ENCODE data around the gene SEMA7A.
A peak's percentile ranks its signal among the peaks of the same experiment; 100 is the strongest.

The SEMA7A gene

DNA sequence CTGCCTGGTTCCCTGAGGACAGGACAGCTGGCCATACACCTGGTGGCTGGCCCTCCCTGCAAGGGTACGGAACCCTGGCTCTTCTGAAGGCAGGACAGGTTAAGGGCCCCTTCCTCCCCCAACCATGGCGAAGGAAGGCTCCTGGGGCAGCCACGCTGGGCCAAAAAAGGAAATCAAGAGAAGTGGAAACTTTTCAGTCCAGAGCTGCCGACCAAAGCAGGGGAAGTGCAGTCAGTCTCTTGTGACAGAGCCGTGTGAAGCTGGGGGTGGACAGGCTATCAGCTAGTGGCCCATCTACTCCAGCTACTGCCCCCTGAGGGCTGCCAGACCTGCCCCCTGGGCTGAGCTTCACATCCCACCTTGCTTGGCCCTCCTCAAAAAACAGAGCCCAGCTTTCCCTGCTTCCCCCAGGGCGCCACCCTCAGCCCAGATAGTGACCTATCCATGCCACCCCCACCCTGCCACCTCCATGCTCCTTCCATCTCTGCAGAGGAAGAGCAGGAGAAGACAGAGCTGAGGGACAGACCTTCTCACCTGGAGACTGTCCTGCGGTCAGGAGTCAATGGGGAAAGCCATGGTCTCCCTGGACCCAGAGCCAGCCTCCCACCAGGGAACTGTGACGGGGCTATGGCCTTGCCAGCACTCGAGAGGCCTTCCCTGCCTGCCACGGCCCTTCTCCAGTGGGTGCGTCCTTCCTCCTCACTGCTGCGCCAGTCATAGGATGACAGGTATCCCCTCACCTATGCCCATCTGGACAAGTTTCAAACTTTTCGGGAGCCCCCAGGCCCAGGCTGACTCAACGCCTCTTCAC is 4.6 kb downstream of the SEMA7A start:
- DNase-seq, result no peak

DNA sequence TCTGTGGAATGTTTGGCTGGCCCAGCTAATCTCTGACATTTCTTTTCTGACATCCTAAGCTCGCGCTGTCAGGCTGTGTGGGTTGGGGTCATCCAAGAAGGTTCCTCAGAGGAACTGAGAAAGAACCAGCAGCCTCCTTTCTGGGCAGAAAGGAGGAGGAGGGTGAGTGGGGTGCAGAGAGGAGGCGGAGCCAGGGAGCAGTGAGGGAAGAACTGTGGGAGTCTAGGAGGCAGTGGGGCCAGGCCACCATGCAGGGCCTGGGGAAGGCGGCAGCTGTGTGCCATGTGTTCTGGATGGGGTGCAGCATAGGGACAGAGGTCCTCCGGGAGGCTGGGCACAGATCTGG is 5.3 kb downstream of the SEMA7A start:
- DNase-seq, result no peak

DNA sequence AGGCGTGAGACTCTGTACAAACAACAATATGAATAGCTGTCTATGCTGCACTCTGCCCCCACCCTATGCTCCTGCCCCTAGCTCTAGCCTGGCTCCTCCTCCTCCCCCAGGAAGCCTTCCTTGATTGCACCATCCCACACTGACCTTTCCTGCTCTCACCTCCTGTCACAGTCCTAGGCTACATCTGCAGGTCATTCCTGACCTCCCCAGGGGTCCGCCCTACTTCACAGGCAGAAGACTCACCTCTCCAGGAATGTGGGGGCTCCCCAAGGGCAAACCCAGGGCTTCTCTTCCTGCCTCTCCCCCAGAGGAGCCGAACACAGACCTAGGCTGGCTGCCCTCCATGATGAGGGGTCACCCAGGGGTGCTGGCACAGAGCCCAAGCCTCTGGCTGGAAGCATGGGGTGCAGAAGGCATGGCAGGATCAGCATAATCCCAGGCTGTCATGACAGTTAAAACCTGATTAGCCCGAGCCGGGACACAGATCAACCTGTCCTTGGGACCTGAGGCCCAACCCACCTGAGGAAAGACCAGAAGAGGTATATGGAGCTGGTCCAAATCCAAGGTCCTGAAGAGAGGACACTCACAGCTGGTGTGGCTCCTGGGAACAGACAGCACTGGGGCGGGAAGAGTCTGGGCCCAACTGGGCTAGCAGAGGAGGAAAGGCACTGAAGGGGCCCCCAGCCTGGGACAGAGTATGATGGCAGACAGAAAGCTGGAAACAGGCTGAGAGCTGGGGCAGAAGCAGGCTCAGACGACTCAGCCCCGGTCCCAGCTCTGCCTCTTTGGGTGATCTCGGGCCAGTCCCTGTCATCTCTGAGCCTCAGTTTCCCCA is 5.9 kb downstream of the SEMA7A start:
- DNase-seq, result no peak

DNA sequence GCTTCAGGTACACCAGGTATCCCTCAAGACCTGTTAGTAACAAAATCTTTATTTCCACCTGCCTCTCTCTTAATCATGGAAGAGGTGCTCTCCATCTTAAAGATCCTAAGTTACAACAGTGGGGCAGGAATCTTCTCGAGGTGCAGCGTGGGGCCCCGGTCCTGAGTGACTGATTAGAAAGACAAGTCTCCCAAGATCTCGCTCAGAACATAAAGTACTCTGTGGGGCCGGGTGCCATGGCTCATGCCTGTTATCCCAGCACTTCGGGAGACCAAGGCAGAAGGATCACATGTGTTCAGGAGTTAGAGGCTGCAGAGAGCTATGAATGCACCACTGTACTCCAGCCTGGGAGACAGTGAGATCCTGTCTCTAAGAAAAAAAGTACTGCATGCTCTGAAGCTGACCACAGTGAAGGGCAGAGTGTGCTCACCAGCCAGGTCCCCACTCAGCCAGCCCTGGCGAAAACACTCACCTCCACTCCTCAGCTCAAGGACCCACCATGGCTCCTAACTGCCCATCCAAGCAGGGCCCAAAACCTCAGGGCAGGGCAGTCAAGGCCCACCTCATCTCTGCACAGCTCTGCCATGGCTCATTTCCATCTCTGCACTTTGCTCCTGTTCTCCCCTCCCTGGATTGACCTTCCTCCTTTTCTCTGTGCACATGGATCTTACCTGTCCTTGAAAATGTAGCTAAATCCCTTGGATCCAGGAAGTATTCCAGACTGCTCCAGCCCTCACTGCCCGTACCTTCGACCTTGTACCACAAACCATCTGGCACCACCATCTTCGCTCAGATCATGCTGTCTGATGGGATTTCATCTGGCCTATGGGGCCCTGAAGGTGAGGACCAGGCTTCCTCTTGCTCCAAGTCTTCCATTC is 7.1 kb downstream of the SEMA7A start:
- no peak for DNase-seq

DNA sequence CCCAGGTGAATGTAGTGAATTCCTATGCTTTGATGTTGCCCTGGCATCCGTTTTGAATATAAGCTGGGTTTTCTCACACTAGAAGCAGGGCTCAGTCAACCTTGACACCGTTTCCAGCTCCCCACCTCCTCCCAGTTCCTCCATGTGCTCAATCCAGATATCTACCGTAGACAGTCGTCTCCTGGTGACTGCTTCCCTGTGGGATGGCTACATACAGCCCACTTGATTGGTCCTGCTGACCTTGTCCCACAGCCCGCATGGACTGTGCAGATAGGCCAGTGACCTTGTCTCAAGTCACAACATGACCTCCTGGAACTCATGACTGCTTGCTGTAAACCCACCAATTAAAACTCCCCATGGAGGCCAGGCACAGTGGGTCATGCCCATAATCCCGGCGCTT is 8.1 kb downstream of the SEMA7A start:
- no peak for DNase-seq

DNA sequence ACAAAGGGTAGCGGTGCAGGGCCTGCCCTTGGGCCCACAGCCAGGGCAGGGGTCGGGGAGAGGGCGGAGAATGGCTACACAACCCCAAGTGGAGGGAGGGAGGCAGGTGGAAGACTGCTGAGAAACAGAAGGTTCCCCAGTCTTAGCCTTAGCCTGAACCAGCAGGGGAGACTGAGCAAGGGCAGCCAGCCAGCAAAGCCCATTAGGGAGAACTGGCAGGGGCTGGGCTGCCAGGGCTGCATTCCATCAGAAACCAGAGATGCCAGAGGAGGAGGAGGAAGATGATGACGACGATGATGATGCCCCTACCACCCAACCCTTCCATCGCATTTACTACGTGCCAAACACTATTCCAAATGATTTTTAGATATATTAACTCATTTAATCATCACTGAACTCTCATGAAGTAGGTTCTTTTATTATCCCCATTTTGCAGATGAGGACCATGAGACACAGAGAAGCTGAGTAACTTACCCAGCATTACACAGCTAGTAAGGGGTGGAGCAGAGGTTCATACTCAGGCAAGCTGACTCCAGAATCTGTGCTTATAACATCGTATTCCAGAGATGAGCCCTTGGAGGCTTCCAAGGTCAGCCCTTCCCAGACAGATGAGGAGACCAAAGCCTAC is 8.7 kb downstream of the SEMA7A start:
- no peak for DNase-seq

DNA sequence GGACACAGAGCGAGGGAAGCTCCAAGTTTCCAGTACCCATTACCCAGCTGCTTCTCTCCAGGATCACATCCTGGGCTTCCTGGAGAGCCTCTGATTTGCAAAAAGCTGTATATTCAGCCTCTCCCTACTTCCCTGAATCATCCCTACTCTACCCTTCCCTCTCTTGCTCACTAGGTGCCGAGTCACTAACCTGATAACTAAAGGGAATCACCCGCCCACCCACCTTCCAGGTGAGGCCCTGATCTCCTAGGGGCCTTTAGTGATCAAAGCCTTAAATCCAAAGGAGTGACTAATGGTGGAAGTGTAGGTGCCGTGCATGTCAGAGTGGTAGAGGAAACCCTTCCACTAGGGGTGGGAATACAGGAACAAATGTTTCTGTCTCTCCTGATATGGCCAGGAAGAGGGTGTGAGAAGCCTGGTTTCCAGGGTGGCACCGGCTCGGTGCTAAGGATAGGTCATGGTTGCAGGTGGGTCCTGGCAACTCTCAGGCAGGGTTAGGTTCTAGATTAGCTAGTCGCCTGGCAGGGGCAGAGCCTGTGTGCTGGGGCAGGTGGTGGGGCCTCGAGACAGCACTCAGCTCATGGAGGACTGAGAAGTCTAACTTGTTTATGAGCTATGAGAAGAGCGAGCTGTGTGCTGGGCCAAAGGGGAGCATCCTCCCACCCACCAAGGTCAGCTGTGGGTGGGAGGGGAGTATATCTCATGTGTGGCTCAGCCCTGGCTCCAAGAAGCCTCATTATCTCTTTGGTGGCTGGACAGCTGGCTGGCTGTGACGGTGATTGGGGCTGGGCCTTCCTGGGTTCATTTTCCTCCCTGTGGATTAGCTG is 10.1 kb downstream of the SEMA7A start:
- no peak for DNase-seq

DNA sequence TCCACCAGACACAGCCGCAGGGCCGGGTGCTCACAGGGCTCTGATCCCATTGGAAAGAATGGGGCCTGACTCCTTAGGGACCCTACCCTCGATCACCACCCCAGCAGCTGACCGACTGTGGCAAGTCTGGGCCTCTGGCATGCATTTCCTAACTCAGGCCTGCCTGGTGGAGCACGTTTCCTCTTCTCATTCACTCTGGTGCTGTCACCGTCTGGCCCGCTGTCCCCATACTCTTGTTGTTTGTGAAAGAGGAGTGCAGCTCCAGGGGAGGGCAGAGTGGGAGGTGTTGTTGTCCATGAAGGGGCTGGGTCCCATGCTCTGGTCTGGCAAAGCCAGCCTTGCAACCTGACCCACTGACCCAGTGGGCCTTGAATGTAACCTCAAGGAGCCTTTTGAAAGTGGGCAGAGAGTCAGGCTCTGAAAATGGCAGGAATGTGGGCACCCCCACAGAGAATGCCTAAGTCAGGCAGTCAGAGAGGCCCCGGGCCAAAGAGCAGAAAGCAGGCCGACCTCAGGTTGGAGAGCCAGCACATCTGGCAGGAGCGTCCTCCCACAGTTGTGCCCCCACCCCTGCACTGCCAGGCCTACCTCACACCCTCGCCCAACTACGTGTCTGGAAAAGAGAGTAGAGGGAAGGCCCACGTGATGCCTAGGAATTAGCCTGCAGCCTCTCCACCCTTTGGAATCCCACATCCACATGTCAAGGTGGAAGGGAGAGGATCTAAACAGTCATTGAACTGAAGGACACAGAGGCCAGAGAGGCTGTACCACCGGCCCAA is 10.9 kb downstream of the SEMA7A start:
- peak; percentile 29 for DNase-seq

DNA sequence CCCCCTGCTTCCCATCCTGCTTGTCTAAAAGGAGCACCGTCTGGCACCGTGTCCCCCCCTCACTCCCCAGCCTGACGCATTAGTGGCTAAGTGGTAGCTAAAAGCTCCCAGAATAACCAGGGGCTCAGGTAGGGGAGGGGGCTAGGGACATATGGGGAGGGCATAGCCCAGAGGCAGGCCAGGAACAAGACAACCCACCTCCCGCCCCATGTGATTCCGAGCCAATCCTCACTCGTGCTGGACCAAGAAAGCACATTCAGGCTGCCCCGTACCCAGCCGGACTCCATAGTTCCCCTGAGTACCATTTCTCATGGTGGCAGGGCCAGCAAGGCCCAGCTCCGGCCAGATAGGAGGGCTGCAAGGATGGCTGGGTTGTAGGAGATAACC is 11.5 kb downstream of the SEMA7A start:
- DNase-seq, result no peak

DNA sequence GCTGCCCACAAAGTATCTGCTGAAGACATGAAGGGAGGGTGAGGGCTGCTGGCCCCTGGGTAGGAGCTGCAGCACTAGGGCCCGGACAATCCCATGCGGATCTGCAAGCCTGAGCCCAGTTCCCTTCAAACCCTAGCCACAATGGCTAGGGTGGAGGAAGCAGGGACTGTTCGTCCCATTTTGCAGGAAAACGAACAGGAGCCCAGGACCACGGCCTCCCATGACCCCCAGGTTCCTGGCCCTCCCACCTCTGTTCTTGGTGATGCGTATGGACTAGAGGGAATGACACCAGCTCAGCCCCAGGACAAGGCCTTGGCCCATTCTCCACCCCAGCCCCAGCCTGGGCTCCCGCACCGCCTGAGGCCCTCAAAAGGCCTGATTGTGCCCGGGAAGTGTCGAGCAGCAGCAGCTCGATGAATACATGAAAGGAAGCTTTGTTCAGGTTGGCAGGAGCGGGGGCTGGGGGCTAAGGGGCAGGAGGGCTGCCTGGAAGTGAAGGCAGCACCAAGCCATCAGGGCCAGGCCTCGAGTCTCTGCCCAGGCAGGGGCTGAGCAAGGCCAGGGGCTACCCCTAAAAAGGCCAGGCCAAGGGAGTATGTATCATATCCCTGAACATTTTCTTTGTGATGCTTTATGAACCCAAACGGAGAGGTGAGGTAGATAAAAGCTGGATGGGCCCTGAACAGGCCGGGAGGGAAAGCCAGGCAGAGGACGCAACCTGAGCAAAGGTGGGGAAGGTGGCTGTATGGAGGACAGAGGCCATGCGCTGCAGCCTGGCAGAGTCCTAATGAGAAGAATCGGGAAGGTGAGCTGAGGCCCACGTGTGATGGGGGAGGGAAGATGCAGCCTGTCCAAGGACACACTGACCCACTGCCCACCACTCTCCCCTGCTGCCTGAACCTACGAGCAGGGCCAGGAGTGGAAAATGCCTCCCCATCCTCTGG is 12.2 kb downstream of the SEMA7A start:
- DNase-seq, result no peak

DNA sequence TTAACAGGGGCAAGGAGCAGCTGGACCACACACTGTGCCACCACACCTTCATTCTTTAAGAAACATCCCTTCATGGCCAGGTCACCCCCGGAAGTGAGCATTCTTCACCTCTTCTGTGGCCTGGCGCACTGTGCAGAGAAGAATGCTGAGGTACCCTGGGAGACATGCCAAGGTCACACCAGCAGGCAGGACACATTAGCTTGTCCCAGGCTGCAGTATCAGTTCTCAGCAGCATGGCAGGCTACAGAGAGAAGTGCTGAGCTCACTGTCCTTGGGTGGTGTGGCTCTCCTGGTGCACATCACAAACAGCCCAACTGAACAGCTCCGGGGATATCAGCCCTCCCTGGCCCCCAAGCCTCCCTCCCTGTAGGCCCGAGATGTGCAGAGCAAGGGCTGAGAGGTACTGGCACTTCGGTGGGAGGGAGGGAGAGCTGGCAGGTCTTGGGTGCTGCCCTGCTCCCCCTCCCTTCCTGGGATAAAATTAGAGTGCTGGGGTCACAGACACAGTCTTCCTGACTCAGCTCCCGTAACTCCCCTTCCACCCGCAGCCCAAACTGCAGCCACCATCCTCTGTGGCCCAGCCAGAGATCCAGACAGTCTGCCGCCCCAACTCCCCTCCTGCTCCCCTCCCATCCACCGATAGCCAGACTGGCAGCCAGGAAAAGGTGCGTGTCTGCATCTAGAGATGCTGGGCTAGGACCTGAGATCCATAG is 13.4 kb downstream of the SEMA7A start:
- DNase-seq, result no peak

DNA sequence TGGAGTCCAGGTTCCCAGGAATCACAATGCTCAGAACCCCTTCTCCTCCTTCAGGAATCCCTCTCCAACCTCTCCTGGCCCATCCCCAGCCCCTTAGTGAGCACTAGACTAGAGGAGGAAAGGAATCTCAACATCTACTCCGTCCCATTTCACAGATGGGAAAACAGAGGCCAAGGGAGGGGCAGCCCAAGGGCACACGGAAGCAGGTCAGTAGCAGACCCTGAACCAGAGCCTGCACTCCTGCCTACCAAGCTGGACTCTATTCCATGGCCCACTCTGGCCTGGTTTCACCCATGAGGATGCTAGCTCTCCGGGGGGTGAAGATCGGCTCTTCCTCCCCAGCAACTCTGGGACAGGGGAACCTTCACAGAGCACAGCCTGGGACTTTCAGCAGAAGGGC is 14.3 kb downstream of the SEMA7A start:
- DNase-seq, result no peak

DNA sequence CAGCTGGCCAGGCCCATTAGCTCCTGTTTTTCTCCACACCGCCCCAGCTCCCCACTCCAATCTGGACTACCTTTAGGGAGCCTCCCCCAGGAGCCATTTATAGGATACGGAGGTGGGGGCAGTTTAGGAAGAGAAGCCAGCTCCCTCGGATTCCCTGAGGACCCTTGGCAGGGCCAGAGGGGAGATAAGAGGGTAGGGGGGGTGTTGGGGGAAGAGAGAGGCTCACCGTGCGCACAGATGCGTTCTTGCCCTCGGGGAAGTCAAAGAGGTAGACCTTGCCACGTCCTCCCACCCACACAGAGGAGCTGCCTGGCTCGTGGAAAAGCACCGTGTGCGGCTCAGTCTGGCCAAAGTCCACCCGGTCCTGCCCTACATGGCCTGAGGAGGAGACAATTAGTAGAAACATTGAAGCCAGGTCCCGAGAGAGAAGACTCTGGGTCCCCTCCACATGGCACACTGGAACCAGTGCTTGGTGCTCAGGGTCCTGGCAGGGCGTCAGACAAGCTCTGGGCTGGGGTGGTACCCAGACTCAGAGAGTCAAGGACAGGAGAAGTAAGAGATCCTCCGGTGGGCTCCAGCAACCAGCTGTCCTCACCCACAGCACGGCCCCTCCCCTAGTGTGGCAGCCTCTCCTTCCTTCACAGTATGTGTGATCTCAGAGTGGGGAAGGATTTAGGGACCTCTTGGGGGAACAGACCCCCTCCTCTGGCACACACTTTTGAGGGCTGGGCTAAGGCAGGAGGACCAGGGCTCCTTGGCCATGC is 15.0 kb downstream of the SEMA7A start:
- no peak for DNase-seq

DNA sequence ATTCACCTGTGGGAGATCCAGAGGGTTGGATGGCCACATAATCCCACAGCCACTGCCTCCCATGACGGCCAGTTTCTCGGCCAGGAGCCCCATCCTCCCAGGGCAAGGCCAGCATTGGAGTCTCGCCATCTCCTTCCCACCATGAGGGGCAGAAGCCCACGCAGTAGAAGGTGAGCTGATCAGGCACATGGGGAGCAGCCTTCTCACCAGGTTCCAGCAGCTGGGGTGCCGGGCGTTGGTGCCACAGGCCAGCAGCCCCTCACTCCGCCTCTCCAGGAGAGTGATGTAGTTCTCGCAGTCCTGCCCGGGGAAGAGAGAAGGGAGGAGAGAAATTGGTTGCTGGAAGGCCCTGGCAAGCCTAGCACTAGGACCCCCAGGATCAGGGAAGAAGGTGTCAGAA is 16.1 kb downstream of the SEMA7A start:
- no peak for DNase-seq

DNA sequence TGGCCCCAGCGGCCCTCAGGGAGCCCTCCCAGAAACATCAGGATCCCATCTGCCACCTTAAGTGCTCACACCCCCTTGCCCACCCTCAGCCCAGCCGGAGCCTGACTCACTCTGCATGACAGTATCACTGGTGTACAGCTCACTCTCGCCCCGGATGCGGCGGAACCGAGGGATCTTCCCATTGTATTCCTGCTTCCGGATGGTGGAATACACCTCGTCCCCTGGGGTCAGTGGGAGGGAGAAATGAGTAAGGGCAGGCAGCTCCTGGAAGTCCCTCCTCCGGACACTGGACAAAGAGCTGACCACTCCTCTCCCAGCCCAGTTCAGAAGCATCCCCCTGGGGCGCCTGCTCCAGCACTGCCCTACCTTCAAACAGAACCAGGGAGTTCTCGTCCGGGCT is 16.5 kb downstream of the SEMA7A start:
- no peak for DNase-seq

DNA sequence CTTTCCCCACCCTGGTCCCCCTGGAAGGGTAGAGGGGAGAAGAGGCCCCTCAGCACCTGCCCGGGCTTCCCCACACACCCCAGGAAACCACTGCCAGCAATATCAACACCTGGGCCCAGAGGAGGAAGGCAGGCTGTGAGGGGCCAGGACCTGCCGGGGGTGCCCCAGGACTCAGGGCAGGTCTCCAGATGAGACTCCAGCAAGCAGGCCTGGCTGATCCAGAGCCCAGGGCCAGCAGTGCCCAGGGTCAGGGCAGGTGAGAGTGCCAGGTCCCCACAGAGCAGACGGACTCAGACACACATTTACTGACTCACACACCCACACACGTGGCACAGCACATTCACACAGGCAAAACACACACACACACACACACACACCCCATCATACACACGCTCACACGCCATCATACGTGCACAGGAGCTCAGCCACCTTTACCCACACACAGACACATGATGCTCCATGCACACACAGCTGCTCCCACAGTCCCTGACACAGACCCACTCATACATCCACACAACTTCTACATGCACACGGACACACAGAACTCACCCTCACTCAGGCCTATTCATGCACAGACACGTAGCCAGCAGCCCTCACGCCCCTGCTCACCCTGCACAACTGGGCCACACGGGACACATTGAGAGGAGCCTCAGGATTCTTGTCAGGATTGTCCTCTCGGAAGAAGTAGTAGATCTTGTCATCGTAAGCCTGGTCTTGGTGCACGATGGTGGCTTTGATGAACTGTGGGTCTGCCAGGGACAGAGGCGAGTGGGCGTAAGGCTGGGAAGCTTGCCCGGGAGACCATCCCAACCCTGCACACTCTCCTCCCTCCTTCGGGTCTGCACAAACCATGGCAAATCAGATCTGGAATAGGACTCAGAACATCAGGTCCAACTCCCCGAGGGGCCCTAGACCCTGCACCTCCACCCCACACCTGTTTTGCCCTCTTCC is 17.5 kb downstream of the SEMA7A start:
- no peak for DNase-seq

DNA sequence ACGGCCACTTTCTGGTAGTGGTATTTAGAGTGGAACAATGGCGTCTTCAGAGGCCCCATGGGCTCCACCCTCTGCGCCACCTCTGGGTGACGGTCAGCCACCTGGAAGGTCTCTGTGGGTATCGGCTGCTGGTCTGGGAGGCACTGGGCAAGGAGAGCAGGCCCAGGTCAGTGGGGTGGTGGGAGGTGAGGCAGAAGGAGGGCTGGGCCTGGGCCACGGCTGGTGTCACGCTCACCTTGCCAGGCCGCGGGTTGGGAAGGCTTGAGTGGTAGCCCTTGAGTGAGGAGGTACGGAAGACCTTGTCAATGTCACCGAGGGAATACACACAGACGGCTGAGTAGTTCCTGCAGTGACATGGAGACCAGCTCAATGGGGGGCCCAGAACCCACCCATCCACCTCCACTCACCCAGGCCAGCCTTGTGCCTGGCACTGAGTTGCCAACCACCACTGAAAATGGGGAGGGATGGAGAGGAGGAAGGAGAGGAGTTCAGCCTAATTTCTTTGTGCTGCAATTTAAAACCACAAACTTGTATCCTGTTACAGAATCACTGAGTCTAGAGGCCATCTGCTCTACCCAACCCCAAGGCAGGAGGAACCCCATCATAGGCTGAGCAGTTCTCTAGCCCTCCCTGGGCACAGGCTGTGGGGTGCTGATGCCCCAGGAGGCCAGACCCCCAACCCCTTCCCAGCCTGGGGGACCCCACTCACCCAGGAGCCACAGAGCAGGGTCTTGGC is 19.0 kb downstream of the SEMA7A start:
- DNase-seq, result no peak
